Fibroblast of skin of right quadriceps (primary cell): ENCODE results near the gene MARCHF11.
A peak's percentile ranks its signal among the peaks of the same experiment; 100 is the strongest.

Experiments
- DNase-seq: peaks from one replicate; pipeline ENCODE4 v3.0.0-alpha.2; 2013

The MARCHF11 gene

DNA sequence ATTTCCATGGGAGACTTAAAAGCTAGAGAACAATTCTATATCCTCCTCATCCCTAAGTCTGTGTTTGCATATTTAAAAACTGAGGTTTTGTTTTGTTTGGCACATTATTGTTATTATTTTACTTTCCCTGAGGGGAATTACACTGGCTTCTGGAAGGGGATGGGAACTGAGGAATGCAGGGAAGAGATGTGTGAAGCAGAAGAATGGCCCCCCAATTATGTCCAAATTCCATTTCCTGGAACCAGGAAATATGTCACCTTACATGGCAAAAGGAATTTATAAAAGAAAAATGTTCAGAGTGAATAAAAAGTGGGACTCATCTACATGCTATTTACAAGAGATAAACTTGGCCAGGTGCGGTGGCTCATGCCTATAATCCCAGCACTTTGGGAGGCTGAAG is 129.8 kb downstream of the MARCHF11 start:
- peak; percentile 20 for DNase-seq

GRCh38 chr5:16048132-16048531 is 131.5 kb downstream of the MARCHF11 start:
- DNase-seq: no peak

- no peak for DNase-seq
These were observed 136.1 kb downstream of the MARCHF11 start for GRCh38 chr5:16043349-16043965.

GRCh38 chr5:16037121-16037845 is 142.3 kb downstream of the MARCHF11 start:
- DNase-seq: no peak

GRCh38 chr5:16034319-16035001 is 145.1 kb downstream of the MARCHF11 start:
- no peak for DNase-seq

GRCh38 chr5:16033187-16033925 is 146.2 kb downstream of the MARCHF11 start:
- no peak for DNase-seq

DNA sequence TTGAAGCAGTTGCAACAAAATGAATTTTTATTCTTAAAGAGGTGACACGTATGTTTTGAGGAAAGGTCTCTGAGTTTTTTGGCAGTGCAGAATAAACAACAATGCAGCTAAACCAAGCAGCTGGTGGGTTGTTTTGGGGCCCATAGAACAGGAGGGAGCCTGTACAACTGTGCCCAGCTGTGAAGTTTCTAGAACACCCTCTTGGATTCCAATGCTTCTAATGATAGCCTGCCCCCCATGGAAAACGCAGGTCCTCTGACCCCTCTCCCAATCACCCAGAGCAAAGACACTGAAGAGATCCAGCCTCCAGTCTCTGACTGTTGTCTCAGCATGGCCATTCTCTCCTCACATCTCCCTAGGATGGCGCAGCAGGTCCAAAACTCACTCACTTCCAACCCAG is 150.9 kb downstream of the MARCHF11 start:
- DNase-seq: no peak

DNA sequence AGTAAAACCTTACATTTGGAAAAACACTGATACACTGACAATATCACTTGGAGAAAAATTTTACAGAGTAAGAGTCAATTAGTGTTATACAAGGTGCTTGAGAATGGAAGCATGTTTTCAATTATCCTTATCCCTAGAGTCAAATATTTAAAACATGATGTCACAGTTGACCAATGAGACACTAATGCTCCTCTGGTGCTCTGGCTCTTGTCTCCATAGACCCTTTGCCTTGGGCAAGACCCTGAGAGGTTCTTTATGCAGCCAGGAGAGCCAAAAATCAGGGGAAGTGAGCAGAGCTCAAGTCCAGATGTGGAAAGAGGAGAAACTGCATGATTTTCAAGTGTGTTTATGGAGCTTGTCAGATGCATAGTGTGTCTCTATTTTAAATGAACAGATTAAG is 153.9 kb downstream of the MARCHF11 start:
- peak; percentile 25 for DNase-seq

DNA sequence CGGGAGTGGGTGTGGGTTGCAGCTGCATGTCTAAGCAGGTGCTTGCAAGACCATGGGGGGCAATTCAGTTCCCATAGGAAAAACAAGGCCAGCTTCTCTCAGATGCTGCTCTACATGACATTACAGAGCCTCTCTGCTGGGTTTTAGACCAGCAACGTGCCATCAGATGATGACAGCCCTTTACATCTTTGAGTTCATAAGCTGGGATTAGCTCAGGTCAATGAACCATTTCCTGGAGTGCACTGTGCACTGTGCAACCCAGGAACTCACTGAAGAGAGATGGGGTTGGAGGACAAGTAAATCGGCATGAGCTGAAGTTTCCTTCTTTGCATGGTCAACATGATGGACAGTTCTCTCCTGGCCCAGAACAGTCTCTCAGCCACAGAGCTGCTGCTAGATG is 160.6 kb downstream of the MARCHF11 start:
- no peak for DNase-seq

DNA sequence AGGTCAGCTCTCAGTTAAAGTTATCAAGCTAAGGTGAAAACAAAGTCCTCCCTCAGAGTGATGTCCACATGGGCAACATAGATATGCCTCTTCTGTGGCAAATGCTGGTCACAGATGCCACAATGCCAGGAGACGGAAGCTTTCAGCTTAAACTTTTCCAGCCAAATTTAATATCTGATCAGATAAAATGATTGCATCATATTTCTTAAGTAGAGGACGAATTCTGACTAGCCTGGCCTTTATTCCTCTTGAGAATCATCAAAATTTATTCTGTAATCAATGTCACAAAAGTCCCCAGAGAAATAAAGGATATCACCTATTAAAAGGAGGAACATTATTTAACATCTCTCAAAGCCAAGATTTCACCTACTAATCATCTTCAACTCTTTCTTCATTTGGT is 161.9 kb downstream of the MARCHF11 start:
- no peak for DNase-seq
